Small intestine (tissue), 7 donors: ENCODE measurements around the gene PEX5L. TPM values are rescaled to one million over a fixed set of nuclear protein-coding genes. Genes with fewer than 3 reads are reported as not detected.
A peak's percentile ranks its signal among the peaks of the same experiment; 100 is the strongest.
"Not testable (repeated sequence)": the region's sequence is repeated elsewhere in the genome, so short reads cannot be mapped to it uniquely, and the experiment has no call there.

ENCODE experiments used
- DNase-seq, 2 donors: peaks; one replicate each; pipeline versions ENCODE4 v3.0.0 to v3.0.0-alpha.2; 2013
- FAIRE-seq: peaks from 2 replicates; lab custom pipeline; 2012; peaks lifted over from hg19 to GRCh38; lab: Jason Lieb, UNC
- H3K27ac ChIP-seq, 3 donors: one replicate each; pipeline ENCODE4 v1.5.1; 2013; ENCODE audit warnings: low read length in 2 of 3, mild to moderate bottlenecking in 2 of 3, control low read depth in 1 of 3, inconsistent platforms in 1 of 3, low read depth in 1 of 3, moderate library complexity in 1 of 3
- H3K27me3 ChIP-seq, 3 donors: one replicate each; pipeline ENCODE4 v1.6.1; 2013; ENCODE audit warnings: low read length in 3 of 3, inconsistent platforms in 1 of 3; ENCODE audit not compliant: control insufficient read depth in 3 of 3, insufficient read depth in 3 of 3
- H3K36me3 ChIP-seq, 3 donors: one replicate each; pipeline ENCODE4 v1.6.1; 2013; ENCODE audit warnings: low read length in 3 of 3, inconsistent platforms in 1 of 3, low read depth in 1 of 3, mild to moderate bottlenecking in 1 of 3, moderate library complexity in 1 of 3; ENCODE audit not compliant: control insufficient read depth in 3 of 3, insufficient read depth in 2 of 3
- H3K4me1 ChIP-seq, 3 donors: one replicate each; pipeline ENCODE4 v1.6.1; 2013; ENCODE audit warnings: low read length in 2 of 3, inconsistent platforms in 1 of 3, low read depth in 1 of 3, mild to moderate bottlenecking in 1 of 3, moderate library complexity in 1 of 3; ENCODE audit not compliant: control insufficient read depth in 3 of 3, insufficient read depth in 2 of 3
- H3K4me3 ChIP-seq, 3 donors: one replicate each; pipeline ENCODE4 v1.5.1; 2013; ENCODE audit warnings: low read length in 3 of 3, control low read depth in 1 of 3, inconsistent platforms in 1 of 3, low read depth in 1 of 3, mild to moderate bottlenecking in 1 of 3, moderate library complexity in 1 of 3
- H3K9me3 ChIP-seq, 2 donors: one replicate each; pipeline ENCODE4 v1.6.1; 2013; ENCODE audit warnings: low read depth in 1 of 2, low read length in 1 of 2; ENCODE audit not compliant: control insufficient read depth in 2 of 2, insufficient read depth in 1 of 2
- WGBS, 3 donors: extraction: QIAGEN DNeasy Blood & Tissue Kit; methylation state at CpG; one replicate each; pipeline ENCODE4 v1.1.7; 2013; 5-methylcytosine and 5-hydroxymethylcytosine counted together
- polyA plus RNA-seq, 4 donors: library from polyadenylated mRNA; stranded (reverse) in 3 of 4; unstranded in 1 of 4; fragments of 200-250 nt in 3 of 4; fragments of 120-200 nt in 1 of 4; gene quantifications; one replicate each; pipeline versions ENCODE4 v1.2.1 to v1.2.3, GENCODE V29; 2013
- donor health status: healthy with polysubstance abuse.
- donor health status: control.
- donor health status: control.
- donor health status: Bipolar disorder and iron deficiency.
- donor health status: healthy.

PEX5L gene
- polyA plus RNA-seq, 4 donors, result 0.07 to 0.81 (median 0.21) TPM; not detected in 1

GRCh38 chr3:179788996-179789395, 247.7 kb downstream of the PEX5L start:
- DNase-seq, result no peak
- Histone ChIP-seq H3K9me3 (no peaks in the 10 kb centered on the region), H3K4me3 (no peak overlapping the region), H3K27ac (no peak overlapping the region), H3K4me1 (no peaks in the 10 kb centered on the region), H3K36me3 (peaks cover 0 to 2% (median 2%) of the 10 kb centered on the region in 3 donors), H3K27me3 (no peaks in the 10 kb centered on the region)
- WGBS, 3 donors, result 92 to 96% (median 96%) methylated on average over 1 of the region's 1 CpG
- no peak for FAIRE-seq

GRCh38 chr3:179782841-179783240, 253.9 kb downstream of the PEX5L start:
- not testable (repeated sequence) for H3K9me3 ChIP-seq, FAIRE-seq, DNase-seq, H3K27me3 ChIP-seq, H3K27ac ChIP-seq, H3K4me1 ChIP-seq, H3K4me3 ChIP-seq
- WGBS, 3 donors, result 95 to 97% (median 96%) methylated on average over 5 of the region's 5 CpGs
- H3K36me3 ChIP-seq, result peaks cover 0 to 12% (median 2%) of the 10 kb centered on the region in 3 donors

GRCh38 chr3:179775416-179776122, 261.2 kb downstream of the PEX5L start:
- no peak overlapping the region for H3K27ac ChIP-seq
- peaks cover 0 to 13% of the 10 kb centered on the region in 2 donors for H3K9me3 ChIP-seq
- H3K36me3 ChIP-seq, result peaks cover 0 to 14% (median 2%) of the 10 kb centered on the region in 3 donors
- no peak overlapping the region for H3K4me3 ChIP-seq
- no peaks in the 10 kb centered on the region for H3K27me3 ChIP-seq
- WGBS, 3 donors, result 97 to 98% (median 98%) methylated on average over 26 to 28 of the region's 28 CpGs
- FAIRE-seq (no peak), DNase-seq (no peak)
- no peaks in the 10 kb centered on the region for H3K4me1 ChIP-seq

GRCh38 chr3:179772297-179772696, 264.4 kb downstream of the PEX5L start:
- H3K27ac ChIP-seq, result no peak overlapping the region
- no peak for DNase-seq
- H3K9me3 ChIP-seq, result peaks cover 0 to 10% of the 10 kb centered on the region in 2 donors
- peaks cover 0 to 9% (median 2%) of the 10 kb centered on the region in 3 donors for H3K36me3 ChIP-seq
- H3K27me3 ChIP-seq, result no peaks in the 10 kb centered on the region
- no peak overlapping the region for H3K4me3 ChIP-seq
- FAIRE-seq, result no peak
- 66 to 90% (median 89%) methylated on average over 5 of the region's 5 CpGs for WGBS, 3 donors
- no peaks in the 10 kb centered on the region for H3K4me1 ChIP-seq

- H3K36me3 ChIP-seq, result peaks cover 0 to 12% (median 2%) of the 10 kb centered on the region in 3 donors
- DNase-seq, result no peak
- peaks cover 0 to 10% of the 10 kb centered on the region in 2 donors for H3K9me3 ChIP-seq
- no peak overlapping the region for H3K27ac ChIP-seq
- no peak overlapping the region for H3K4me3 ChIP-seq
- FAIRE-seq, result no peak
- H3K27me3 ChIP-seq, result no peaks in the 10 kb centered on the region
- 77 to 81% (median 80%) methylated on average over 4 of the region's 4 CpGs for WGBS, 3 donors
- H3K4me1 ChIP-seq, result no peaks in the 10 kb centered on the region
Observed at GRCh38 chr3:179771797-179772196, 264.9 kb downstream of the PEX5L start.

GRCh38 chr3:179769411-179770247, 267.1 kb downstream of the PEX5L start:
- FAIRE-seq (no peak), DNase-seq (peak in 1 of 2 donors; percentile 3)
- WGBS, 3 donors, result 53 to 61% (median 60%) methylated on average over 9 of the region's 9 CpGs

GRCh38 chr3:179768080-179768479, 268.7 kb downstream of the PEX5L start:
- DNase-seq (peak; percentile 23 to 26), FAIRE-seq (no peak)
- Histone ChIP-seq H3K27ac (no peak overlapping the region), H3K4me1 (no peaks in the 10 kb centered on the region), H3K9me3 (no peaks in the 10 kb centered on the region), H3K27me3 (no peaks in the 10 kb centered on the region), H3K36me3 (peaks cover 0 to 14% (median 0%) of the 10 kb centered on the region in 3 donors), H3K4me3 (no peak overlapping the region)
- WGBS, 3 donors, result 45 to 71% (median 62%) methylated on average over 3 of the region's 3 CpGs

More at GRCh38 chr3:179769411-179770247, 267.1 kb downstream of the PEX5L start:
- Histone ChIP-seq H3K9me3 (peaks cover 0 to 4% of the 10 kb centered on the region in 2 donors), H3K36me3 (peaks cover 0 to 12% (median 2%) of the 10 kb centered on the region in 3 donors), H3K4me1 (no peaks in the 10 kb centered on the region), H3K4me3 (no peak overlapping the region), H3K27ac (no peak overlapping the region), H3K27me3 (no peaks in the 10 kb centered on the region)

- H3K36me3 ChIP-seq, result peaks cover 0 to 18% (median 0%) of the 10 kb centered on the region in 3 donors
Observed at GRCh38 chr3:179766416-179767133, 270.2 kb downstream of the PEX5L start.

More at GRCh38 chr3:179766416-179767133, 270.2 kb downstream of the PEX5L start:
- FAIRE-seq, result no peak
- Histone ChIP-seq H3K4me3 (no peak overlapping the region), H3K9me3 (no peaks in the 10 kb centered on the region), H3K4me1 (no peaks in the 10 kb centered on the region), H3K27ac (no peak overlapping the region), H3K27me3 (no peaks in the 10 kb centered on the region)
- DNase-seq, result no peak
- 94 to 99% (median 96%) methylated on average over 4 of the region's 4 CpGs for WGBS, 3 donors
